Mesenchymal stem cell (in vitro differentiated cells and primary cell): ENCODE data around the gene PRKG1.
A peak's percentile ranks its signal among the peaks of the same experiment; 100 is the strongest.

Source experiments
- DNase-seq: peaks from one replicate; pipeline ENCODE4 v3.0.0-alpha.2; 2013
- H2AFZ ChIP-seq: one replicate; pipeline ENCODE4 v1.6.1; 2013; ENCODE audit warnings: low read depth, mild to moderate bottlenecking, control low read depth, inconsistent platforms, low read length, moderate library complexity
- H2AK5ac ChIP-seq: 2 replicates; pipeline ENCODE4 v1.6.1; 2013; ENCODE audit warnings: low read length, moderate library complexity, mild to moderate bottlenecking, inconsistent platforms; ENCODE audit not compliant: severe bottlenecking
- H2BK120ac ChIP-seq: one replicate; pipeline ENCODE4 v1.6.1; 2013; ENCODE audit warnings: low read depth, mild to moderate bottlenecking, inconsistent platforms, low read length, moderate library complexity
- H2BK12ac ChIP-seq, 2 experiments: one replicate each; pipeline ENCODE4 v1.6.1; 2013; ENCODE audit warnings: inconsistent platforms in 2 of 2, low read length in 2 of 2, mild to moderate bottlenecking in 2 of 2, moderate library complexity in 2 of 2, control low read depth in 1 of 2
- H2BK15ac ChIP-seq: one replicate; pipeline ENCODE4 v1.6.1; 2013; ENCODE audit warnings: mild to moderate bottlenecking, low read depth, inconsistent platforms; ENCODE audit not compliant: poor library complexity, severe bottlenecking
- H2BK5ac ChIP-seq: 2 replicates; pipeline ENCODE4 v1.6.1; 2013; ENCODE audit warnings: low read depth, mild to moderate bottlenecking, low read length, control low read depth, inconsistent platforms; ENCODE audit not compliant: poor library complexity, severe bottlenecking
- H3K14ac ChIP-seq, 2 experiments: one replicate each; pipeline ENCODE4 v1.6.1; 2013; ENCODE audit warnings: inconsistent platforms in 2 of 2, low read length in 2 of 2, control low read depth in 1 of 2, mild to moderate bottlenecking in 1 of 2, moderate library complexity in 1 of 2
- H3K18ac ChIP-seq, 2 experiments: one replicate each; pipeline ENCODE4 v1.6.1; 2013; ENCODE audit warnings: inconsistent platforms in 2 of 2, low read length in 2 of 2, control low read depth in 1 of 2, low read depth in 1 of 2, mild to moderate bottlenecking in 1 of 2
- H3K23ac ChIP-seq, 2 experiments: one replicate each; pipeline ENCODE4 v1.6.1; 2013; ENCODE audit warnings: inconsistent platforms in 2 of 2, low read length in 2 of 2, mild to moderate bottlenecking in 2 of 2, moderate library complexity in 2 of 2, control low read depth in 1 of 2
- H3K27ac ChIP-seq: 2 replicates; pipeline ENCODE4 v1.5.1; 2013; ENCODE audit warnings: mild to moderate bottlenecking, moderate library complexity, low read length, control low read depth, inconsistent platforms; ENCODE audit not compliant: poor library complexity, severe bottlenecking
- H3K27me3 ChIP-seq, 2 experiments: 2 replicates each; pipeline versions ENCODE4 v1.6.1 to v1.7.0; 2013; ENCODE audit warnings: low read length in 2 of 2, mild to moderate bottlenecking in 2 of 2, moderate library complexity in 2 of 2, control low read depth in 1 of 2, inconsistent platforms in 1 of 2; ENCODE audit not compliant: control insufficient read depth in 1 of 2, insufficient read depth in 1 of 2
- H3K36me3 ChIP-seq, 2 experiments: 2 replicates each; pipeline versions ENCODE4 v1.6.1 to v1.7.0; 2013; ENCODE audit warnings: low read length in 2 of 2, control low read depth in 1 of 2, inconsistent platforms in 1 of 2, low read depth in 1 of 2, mild to moderate bottlenecking in 1 of 2; ENCODE audit not compliant: insufficient read depth in 2 of 2, control insufficient read depth in 1 of 2
- H3K4ac ChIP-seq, 2 experiments: one replicate each; pipeline ENCODE4 v1.6.1; 2013; ENCODE audit warnings: inconsistent platforms in 2 of 2, low read length in 2 of 2, mild to moderate bottlenecking in 2 of 2, moderate library complexity in 2 of 2, control low read depth in 1 of 2, low read depth in 1 of 2
- H3K4me1 ChIP-seq: 2 replicates; pipeline ENCODE4 v1.6.1; 2013; ENCODE audit warnings: low read depth, low read length, control low read depth; ENCODE audit not compliant: control insufficient read depth, insufficient read depth
- H3K4me2 ChIP-seq: 2 replicates; pipeline ENCODE4 v1.6.1; 2013; ENCODE audit warnings: low read length, mild to moderate bottlenecking, inconsistent platforms; ENCODE audit not compliant: poor library complexity, severe bottlenecking
- H3K4me3 ChIP-seq, 2 experiments: 2 replicates each; pipeline versions ENCODE4 v1.5.1 to v1.7.0; 2013; ENCODE audit warnings: low read length in 2 of 2, mild to moderate bottlenecking in 2 of 2, control low read depth in 1 of 2, low read depth in 1 of 2; ENCODE audit not compliant: insufficient read depth in 1 of 2
- H3K79me1 ChIP-seq: replicated peaks from 2 replicates; pipeline ENCODE4 v1.6.1; 2013; ENCODE audit warnings: mild to moderate bottlenecking, control low read depth, low read length, inconsistent platforms; ENCODE audit not compliant: poor library complexity, severe bottlenecking
- H3K9ac ChIP-seq: 2 replicates; pipeline ENCODE4 v1.7.0; 2013; ENCODE audit warnings: mild to moderate bottlenecking, low read length, moderate library complexity
- H3K9me3 ChIP-seq: 2 replicates; pipeline ENCODE4 v1.7.0; 2013; ENCODE audit warnings: mild to moderate bottlenecking, low read length; ENCODE audit not compliant: control insufficient read depth
- H4K8ac ChIP-seq: one replicate; pipeline ENCODE4 v1.6.1; 2013; ENCODE audit warnings: inconsistent platforms, mild to moderate bottlenecking, low read length, moderate library complexity
- H4K91ac ChIP-seq: one replicate; pipeline ENCODE4 v1.6.1; 2013; ENCODE audit warnings: mild to moderate bottlenecking, low read length, inconsistent platforms
- WGBS: methylation state at CpG from one replicate; pipeline ENCODE4 v1.1.7; 2013; ENCODE audit warnings: mixed read lengths; 5-methylcytosine and 5-hydroxymethylcytosine counted together

Gene PRKG1

DNA sequence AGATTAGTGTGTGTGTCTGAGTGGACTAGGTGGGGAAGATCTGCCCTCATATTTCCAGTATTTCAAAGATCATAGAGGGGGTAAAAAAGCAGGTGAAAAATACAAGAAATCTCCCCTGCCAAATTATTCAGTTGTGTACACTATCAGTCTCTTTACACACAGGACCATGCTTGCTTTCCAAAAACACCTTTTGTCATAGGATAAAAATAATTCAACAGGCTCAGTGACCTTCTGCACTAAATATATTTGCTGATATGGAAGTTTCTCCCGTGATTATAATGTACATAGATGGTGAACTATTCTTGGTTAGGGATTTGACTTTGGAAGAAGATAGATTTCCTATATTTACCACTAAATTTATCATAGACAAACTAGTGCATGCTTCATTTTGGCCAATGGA lies 649.8 kb downstream of the PRKG1 start:
- H4K8ac ChIP-seq: no peak overlapping the region
- no peak overlapping the region for H4K91ac ChIP-seq
- no peak overlapping the region for H3K18ac ChIP-seq
- no peak overlapping the region for H2BK120ac ChIP-seq
- no peak overlapping the region for H2BK5ac ChIP-seq
- no peak overlapping the region for H3K9ac ChIP-seq
- no peaks in the 10 kb centered on the region for H3K27me3 ChIP-seq
- H3K27ac ChIP-seq: no peak overlapping the region
- no peak overlapping the region for H3K4ac ChIP-seq
- H3K79me1 ChIP-seq: no peaks in the 10 kb centered on the region
- H3K4me3 ChIP-seq: no peak overlapping the region
- H2BK15ac ChIP-seq: no peak overlapping the region
- H3K14ac ChIP-seq: no peak overlapping the region
- DNase-seq: no peak
- no peak overlapping the region for H2BK12ac ChIP-seq
- WGBS: no CpG with 5 or more reads among the region's 1 CpG
- no peak overlapping the region for H2AFZ ChIP-seq
- no peaks in the 10 kb centered on the region for H3K9me3 ChIP-seq
- H3K36me3 ChIP-seq: no peaks in the 10 kb centered on the region
- no peak overlapping the region for H3K4me2 ChIP-seq
- no peak overlapping the region for H2AK5ac ChIP-seq
- H3K23ac ChIP-seq: no peak overlapping the region
- H3K4me1 ChIP-seq: no peaks in the 10 kb centered on the region

DNA sequence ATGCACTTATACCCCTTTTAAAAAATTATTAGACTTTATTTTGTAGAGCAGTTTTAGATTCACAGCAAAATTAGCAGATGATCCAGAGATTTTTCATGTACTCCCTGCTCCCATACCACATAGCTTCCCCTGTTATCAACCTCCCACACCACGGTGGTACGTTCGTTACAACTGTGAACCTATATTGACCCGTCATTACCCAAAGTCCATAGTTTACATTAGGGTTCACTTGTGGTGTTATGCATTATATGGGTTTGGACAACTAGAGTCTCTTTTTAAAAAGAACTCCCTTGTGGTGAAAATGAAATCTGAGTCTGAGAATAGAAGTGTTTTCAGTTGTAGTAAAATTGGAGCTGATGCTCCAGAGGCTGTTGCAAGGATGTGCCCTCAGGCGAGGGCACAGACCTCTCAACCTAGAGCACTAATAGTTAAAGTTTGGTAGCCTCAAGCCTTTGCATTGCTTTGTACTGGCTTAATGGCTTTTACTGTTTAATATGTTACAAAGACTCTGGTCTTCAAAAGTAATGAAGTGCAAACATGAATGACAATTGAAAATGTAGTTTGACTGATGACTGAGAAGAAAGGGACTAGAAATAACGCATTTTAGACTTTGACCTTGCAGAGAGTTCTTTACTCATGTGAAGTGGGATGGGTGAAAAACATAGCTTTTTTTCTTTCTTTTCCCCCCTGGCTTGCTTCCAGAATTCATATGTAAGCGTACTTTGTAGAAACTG lies 655.7 kb downstream of the PRKG1 start:
- Histone ChIP-seq H3K4me1 (no peaks in the 10 kb centered on the region), H3K4ac (no peak overlapping the region), H3K36me3 (no peaks in the 10 kb centered on the region), H3K18ac (no peak overlapping the region), H2BK120ac (no peak overlapping the region), H3K4me3 (no peak overlapping the region), H3K23ac (no peak overlapping the region), H3K4me2 (no peak overlapping the region), H3K79me1 (no peaks in the 10 kb centered on the region), H3K9ac (no peak overlapping the region), H2BK5ac (no peak overlapping the region), H4K8ac (no peak overlapping the region), H3K27me3 (no peaks in the 10 kb centered on the region), H4K91ac (no peak overlapping the region), H2AFZ (no peak overlapping the region), H3K27ac (no peak overlapping the region), H2BK12ac (no peak overlapping the region), H3K9me3 (no peaks in the 10 kb centered on the region), H2BK15ac (no peak overlapping the region), H2AK5ac (no peak overlapping the region), H3K14ac (no peak overlapping the region)
- no peak for DNase-seq
- WGBS: 90% methylated on average over 3 of the region's 7 CpGs

DNA sequence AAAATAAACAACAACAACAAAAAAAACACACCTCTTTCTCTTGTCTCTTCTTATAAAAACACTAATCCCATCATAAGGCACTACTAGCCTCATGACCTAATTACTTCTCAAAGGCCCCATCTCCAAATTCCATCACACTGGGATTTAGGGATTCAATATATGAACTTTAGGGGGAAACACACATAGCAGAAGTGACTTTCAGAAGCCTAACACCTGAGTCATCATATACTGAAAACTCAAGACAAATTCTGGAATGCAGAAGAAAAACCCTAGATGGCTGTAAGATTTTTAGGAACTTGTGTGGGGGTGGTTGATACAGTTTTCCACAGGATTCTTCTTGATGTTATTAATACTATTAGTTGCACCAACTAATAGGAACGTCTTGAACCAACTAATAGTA lies 658.8 kb downstream of the PRKG1 start:
- H3K14ac ChIP-seq: no peak overlapping the region
- H3K4me2 ChIP-seq: no peak overlapping the region
- H4K91ac ChIP-seq: no peak overlapping the region
- H2BK12ac ChIP-seq: no peak overlapping the region
- H3K27me3 ChIP-seq: no peaks in the 10 kb centered on the region
- no peak overlapping the region for H3K27ac ChIP-seq
- no peak overlapping the region for H2BK15ac ChIP-seq
- H3K36me3 ChIP-seq: no peaks in the 10 kb centered on the region
- no peaks in the 10 kb centered on the region for H3K4me1 ChIP-seq
- no peak overlapping the region for H2BK5ac ChIP-seq
- H3K9me3 ChIP-seq: no peaks in the 10 kb centered on the region
- H2AK5ac ChIP-seq: no peak overlapping the region
- no peak overlapping the region for H2BK120ac ChIP-seq
- no peak overlapping the region for H4K8ac ChIP-seq
- peak; percentile 6 for DNase-seq
- no peak overlapping the region for H2AFZ ChIP-seq
- H3K79me1 ChIP-seq: no peaks in the 10 kb centered on the region
- no peak overlapping the region for H3K4me3 ChIP-seq
- H3K9ac ChIP-seq: no peak overlapping the region
- WGBS: no CpG with 5 or more reads among the region's 1 CpG
- H3K23ac ChIP-seq: no peak overlapping the region
- no peak overlapping the region for H3K18ac ChIP-seq
- H3K4ac ChIP-seq: no peak overlapping the region

- Histone ChIP-seq H4K91ac (no peak overlapping the region), H3K14ac (peak overlapping the region in 1 of 2 experiments; percentile 9), H2AK5ac (no peak overlapping the region), H3K79me1 (no peaks in the 10 kb centered on the region), H3K4ac (no peak overlapping the region), H3K9ac (peak overlapping the region; percentile 66), H3K4me1 (no peaks in the 10 kb centered on the region), H3K23ac (no peak overlapping the region), H2BK120ac (no peak overlapping the region), H3K9me3 (no peaks in the 10 kb centered on the region), H3K27me3 (no peaks in the 10 kb centered on the region), H3K4me2 (no peak overlapping the region), H4K8ac (no peak overlapping the region), H2BK12ac (no peak overlapping the region), H3K36me3 (no peaks in the 10 kb centered on the region), H3K4me3 (peak overlapping the region in 1 of 2 experiments; percentile 50), H2AFZ (no peak overlapping the region), H2BK15ac (no peak overlapping the region), H2BK5ac (no peak overlapping the region), H3K18ac (no peak overlapping the region), H3K27ac (no peak overlapping the region)
- DNase-seq: no peak
- 78% methylated on average over 5 of the region's 6 CpGs for WGBS
Measured at GRCh38 chr10:51743146-51743545, 668.9 kb downstream of the PRKG1 start.
